ENCODE data around the gene JPH2. TPM values are rescaled to one million over a fixed set of nuclear protein-coding genes. Genes with fewer than 3 reads are reported as not detected.
"Not testable (repeated sequence)": the region's sequence is repeated elsewhere in the genome, so short reads cannot be mapped to it uniquely, and the experiment has no call there.

Gene JPH2
- total RNA-seq, 2 experiments from 2014 or later, result 0.12 to 0.14 TPM

GRCh38 chr20:44136579-44137265 is 50.3 kb downstream of the JPH2 start:
- Mint-ChIP-seq H3K27me3 (peaks cover 7% of the 10 kb centered on the region), H3K9me3 (no peaks in the 10 kb centered on the region), H3K4me1 (no peaks in the 10 kb centered on the region), H3K36me3 (no peaks in the 10 kb centered on the region), H3K27ac (no peak overlapping the region), H3K4me3 (no peak overlapping the region)
- no peak for DNase-seq

GRCh38 chr20:44135417-44136204 is 51.4 kb downstream of the JPH2 start:
- no peak for DNase-seq

GRCh38 chr20:44135012-44135412 is 52.0 kb downstream of the JPH2 start:
- Mint-ChIP-seq H3K27me3 (peaks cover 7% of the 10 kb centered on the region), H3K4me1 (no peaks in the 10 kb centered on the region), H3K4me3 (no peak overlapping the region), H3K36me3 (no peaks in the 10 kb centered on the region), H3K9me3 (no peaks in the 10 kb centered on the region), H3K27ac (no peak overlapping the region)
- DNase-seq, result no peak

More at GRCh38 chr20:44135417-44136204, 51.4 kb downstream of the JPH2 start:
- no peak overlapping the region for H3K27ac Mint-ChIP-seq
- no peaks in the 10 kb centered on the region for H3K9me3 Mint-ChIP-seq
- H3K4me3 Mint-ChIP-seq, result no peak overlapping the region
- H3K36me3 Mint-ChIP-seq, result no peaks in the 10 kb centered on the region
- no peaks in the 10 kb centered on the region for H3K4me1 Mint-ChIP-seq
- H3K27me3 Mint-ChIP-seq, result peaks cover 7% of the 10 kb centered on the region

GRCh38 chr20:44133424-44133823 is 53.6 kb downstream of the JPH2 start:
- H3K9me3 Mint-ChIP-seq, result no peaks in the 10 kb centered on the region
- H3K27ac Mint-ChIP-seq, result no peak overlapping the region
- H3K36me3 Mint-ChIP-seq, result no peaks in the 10 kb centered on the region
- no peak overlapping the region for H3K4me3 Mint-ChIP-seq
- no peak for DNase-seq
- no peaks in the 10 kb centered on the region for H3K4me1 Mint-ChIP-seq
- peaks cover 7% of the 10 kb centered on the region for H3K27me3 Mint-ChIP-seq

GRCh38 chr20:44131704-44132103 is 55.3 kb downstream of the JPH2 start:
- Mint-ChIP-seq H3K27me3 (peaks cover 6% of the 10 kb centered on the region), H3K27ac (no peak overlapping the region), H3K9me3 (no peaks in the 10 kb centered on the region), H3K4me3 (no peak overlapping the region), H3K36me3 (no peaks in the 10 kb centered on the region), H3K4me1 (no peaks in the 10 kb centered on the region)
- no peak for DNase-seq

GRCh38 chr20:44129911-44130718 is 56.9 kb downstream of the JPH2 start:
- Mint-ChIP-seq H3K4me1 (no peaks in the 10 kb centered on the region), H3K9me3 (no peaks in the 10 kb centered on the region), H3K4me3 (no peak overlapping the region), H3K27ac (no peak overlapping the region), H3K36me3 (no peaks in the 10 kb centered on the region), H3K27me3 (peaks cover 11% of the 10 kb centered on the region)
- no peak for DNase-seq

- H3K27me3 Mint-ChIP-seq, result peaks cover 12% of the 10 kb centered on the region
Measured at GRCh38 chr20:44129300-44129699, 57.7 kb downstream of the JPH2 start.

GRCh38 chr20:44126445-44126844 is 60.5 kb downstream of the JPH2 start:
- Mint-ChIP-seq H3K9me3 (no peaks in the 10 kb centered on the region), H3K4me3 (no peak overlapping the region), H3K4me1 (no peaks in the 10 kb centered on the region), H3K36me3 (no peaks in the 10 kb centered on the region), H3K27me3 (peaks cover 28% of the 10 kb centered on the region), H3K27ac (no peak overlapping the region)
- no peak for DNase-seq

More at GRCh38 chr20:44129300-44129699, 57.7 kb downstream of the JPH2 start:
- DNase-seq, H3K36me3 Mint-ChIP-seq, H3K9me3 Mint-ChIP-seq, H3K27ac Mint-ChIP-seq, H3K4me3 Mint-ChIP-seq, H3K4me1 Mint-ChIP-seq: not testable (repeated sequence)

- Mint-ChIP-seq H3K36me3 (no peaks in the 10 kb centered on the region), H3K27ac (no peak overlapping the region), H3K9me3 (no peaks in the 10 kb centered on the region), H3K27me3 (peaks cover 32% of the 10 kb centered on the region), H3K4me1 (no peaks in the 10 kb centered on the region), H3K4me3 (no peak overlapping the region)
- DNase-seq, result no peak
Measured at GRCh38 chr20:44125332-44126127, 61.5 kb downstream of the JPH2 start.

GRCh38 chr20:44123874-44124535 is 63.0 kb downstream of the JPH2 start:
- Mint-ChIP-seq H3K9me3 (no peaks in the 10 kb centered on the region), H3K27ac (no peak overlapping the region), H3K4me1 (no peaks in the 10 kb centered on the region), H3K4me3 (no peak overlapping the region), H3K27me3 (peaks cover 32% of the 10 kb centered on the region), H3K36me3 (no peaks in the 10 kb centered on the region)
- DNase-seq, result no peak

- no peaks in the 10 kb centered on the region for H3K9me3 Mint-ChIP-seq
- DNase-seq, result no peak
- no peak overlapping the region for H3K27ac Mint-ChIP-seq
- no peaks in the 10 kb centered on the region for H3K4me1 Mint-ChIP-seq
- H3K27me3 Mint-ChIP-seq, result peaks cover 32% of the 10 kb centered on the region
- H3K4me3 Mint-ChIP-seq, result no peak overlapping the region
- no peaks in the 10 kb centered on the region for H3K36me3 Mint-ChIP-seq
Measured at GRCh38 chr20:44123251-44123650, 63.7 kb downstream of the JPH2 start.

GRCh38 chr20:44120676-44121425 is 66.1 kb downstream of the JPH2 start:
- Mint-ChIP-seq H3K4me1 (peaks cover 2% of the 10 kb centered on the region), H3K36me3 (no peaks in the 10 kb centered on the region), H3K27ac (no peak overlapping the region), H3K27me3 (peaks cover 45% of the 10 kb centered on the region), H3K9me3 (no peaks in the 10 kb centered on the region), H3K4me3 (no peak overlapping the region)
- no peak for DNase-seq

- no peaks in the 10 kb centered on the region for H3K36me3 Mint-ChIP-seq
- no peak overlapping the region for H3K4me3 Mint-ChIP-seq
- peaks cover 2% of the 10 kb centered on the region for H3K4me1 Mint-ChIP-seq
- DNase-seq, result no peak
- peaks cover 49% of the 10 kb centered on the region for H3K27me3 Mint-ChIP-seq
- H3K9me3 Mint-ChIP-seq, result no peaks in the 10 kb centered on the region
- H3K27ac Mint-ChIP-seq, result no peak overlapping the region
Measured at GRCh38 chr20:44118185-44119033, 68.6 kb downstream of the JPH2 start.
